Esophagus squamous epithelium (tissue), 4 donors: ENCODE measurements around the gene GADD45A.

Source experiments
- POLR2A ChIP-seq, 4 donors: fragments of 450-650 bp; IDR thresholded peaks; one replicate each; pipeline ENCODE4 v1.6.1; 2017; ENCODE audit warnings: antibody characterized with exemption in 4 of 4, mild to moderate bottlenecking in 4 of 4, moderate library complexity in 3 of 4
- TF ChIP-seq, protein P1 (sequence below), 6 experiments: fragments of 450-650 bp in 4 of 6; fragments of 200-600 bp in 2 of 6; sonication (generic) in 2 of 6; IDR thresholded peaks; one replicate each; pipeline ENCODE4 v1.5.1; 2016 to 2019; ENCODE audit warnings: antibody characterized with exemption in 6 of 6, mild to moderate bottlenecking in 4 of 6, moderate library complexity in 4 of 6

DNA sequence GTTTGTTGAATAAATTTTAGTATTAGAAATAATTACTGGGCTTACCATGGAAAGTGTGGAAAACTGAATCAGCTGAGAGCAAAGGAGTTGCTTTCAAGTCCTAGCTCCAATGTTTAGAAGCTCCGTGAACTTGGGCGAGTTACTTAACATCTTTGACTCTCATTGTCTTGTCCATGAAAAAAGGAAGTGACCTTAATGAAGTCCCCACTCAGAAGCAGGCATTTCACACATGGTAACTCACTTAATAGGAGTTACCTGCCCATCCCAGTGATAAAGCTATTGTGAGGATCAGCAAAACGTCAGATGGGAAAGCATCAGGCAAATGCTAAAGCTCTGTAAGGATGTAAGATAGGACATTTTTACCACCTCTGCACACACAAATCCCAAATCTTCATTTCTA is 34.0 kb upstream of the GADD45A start:
- TF ChIP-seq POLR2A (IDR thresholded peaks at IDR 0.05), result no peak
- TF ChIP-seq, protein P1, sequence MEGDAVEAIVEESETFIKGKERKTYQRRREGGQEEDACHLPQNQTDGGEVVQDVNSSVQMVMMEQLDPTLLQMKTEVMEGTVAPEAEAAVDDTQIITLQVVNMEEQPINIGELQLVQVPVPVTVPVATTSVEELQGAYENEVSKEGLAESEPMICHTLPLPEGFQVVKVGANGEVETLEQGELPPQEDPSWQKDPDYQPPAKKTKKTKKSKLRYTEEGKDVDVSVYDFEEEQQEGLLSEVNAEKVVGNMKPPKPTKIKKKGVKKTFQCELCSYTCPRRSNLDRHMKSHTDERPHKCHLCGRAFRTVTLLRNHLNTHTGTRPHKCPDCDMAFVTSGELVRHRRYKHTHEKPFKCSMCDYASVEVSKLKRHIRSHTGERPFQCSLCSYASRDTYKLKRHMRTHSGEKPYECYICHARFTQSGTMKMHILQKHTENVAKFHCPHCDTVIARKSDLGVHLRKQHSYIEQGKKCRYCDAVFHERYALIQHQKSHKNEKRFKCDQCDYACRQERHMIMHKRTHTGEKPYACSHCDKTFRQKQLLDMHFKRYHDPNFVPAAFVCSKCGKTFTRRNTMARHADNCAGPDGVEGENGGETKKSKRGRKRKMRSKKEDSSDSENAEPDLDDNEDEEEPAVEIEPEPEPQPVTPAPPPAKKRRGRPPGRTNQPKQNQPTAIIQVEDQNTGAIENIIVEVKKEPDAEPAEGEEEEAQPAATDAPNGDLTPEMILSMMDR (IDR thresholded peaks at IDR 0.05), result no peak
